Esophagus muscularis mucosa (tissue), 4 donors: ENCODE data around the gene AFF3. TPM values are rescaled to one million over a fixed set of nuclear protein-coding genes. Genes with fewer than 3 reads are reported as not detected.

ENCODE experiments used
- DNase-seq: peaks from one replicate; pipeline ENCODE4 v3.0.0-alpha.2; 2017; ENCODE audit errors: extremely low spot score
- H3K27ac ChIP-seq, 4 donors: fragments of 200-600 bp; sonication (generic); replicated peaks in 1 of 4; 1 replicate in 3 of 4; 2 replicates in 1 of 4; pipeline ENCODE4 v1.5.1; 2016 to 2019; ENCODE audit warnings: mild to moderate bottlenecking in 1 of 4
- H3K27me3 ChIP-seq, 4 donors: fragments of 200-600 bp; sonication (generic); one replicate each; pipeline versions ENCODE4 v1.5.1 to v1.6.0; 2016 to 2019
- H3K36me3 ChIP-seq, 4 donors: fragments of 200-600 bp; sonication (generic); one replicate each; pipeline ENCODE4 v1.5.1; 2016 to 2019
- H3K4me1 ChIP-seq, 4 donors: fragments of 200-600 bp; sonication (generic); one replicate each; pipeline ENCODE4 v1.5.1; 2016 to 2019
- H3K4me3 ChIP-seq, 4 donors: fragments of 200-600 bp; sonication (generic); 1 replicate in 2 of 4; 2 replicates in 2 of 4; pipeline ENCODE4 v1.5.1; 2016 to 2019; ENCODE audit warnings: mild to moderate bottlenecking in 4 of 4, moderate library complexity in 1 of 4
- H3K9me3 ChIP-seq, 4 donors: fragments of 200-600 bp; sonication (generic); 1 replicate in 3 of 4; 2 replicates in 1 of 4; pipeline ENCODE4 v1.5.1; 2016 to 2019
- CTCF ChIP-seq, 3 experiments: fragments of 200-600 bp in 2 of 3; fragments of 450-650 bp in 1 of 3; sonication (generic) in 2 of 3; IDR thresholded peaks; one replicate each; pipeline ENCODE4 v1.5.1; 2017 to 2019; ENCODE audit warnings: antibody characterized with exemption in 3 of 3, mild to moderate bottlenecking in 2 of 3, moderate library complexity in 1 of 3
- EP300 ChIP-seq: sonication (generic); formaldehyde crosslinking; IDR thresholded peaks from one replicate; pipeline ENCODE4 v1.6.1; 2017; ENCODE audit warnings: antibody characterized with exemption
- POLR2A ChIP-seq: fragments of 450-650 bp; IDR thresholded peaks from one replicate; pipeline ENCODE4 v1.6.1; 2017; ENCODE audit warnings: antibody characterized with exemption, moderate library complexity, mild to moderate bottlenecking, low read depth
- POLR2AphosphoS5 ChIP-seq, 2 donors: sonication (generic); formaldehyde crosslinking; IDR thresholded peaks; one replicate each; pipeline ENCODE4 v1.6.1; 2017; ENCODE audit warnings: antibody characterized with exemption in 2 of 2
- WGBS: methylation state at CpG from one replicate; pipeline ENCODE4 v1.1.5; 2018; 5-methylcytosine and 5-hydroxymethylcytosine counted together
- intact Hi-C: fragments of 100-400 bp; cut with DNase I; formaldehyde crosslinking; loops from one replicate; pipeline ENCODE4 v1.15.1; 2023
- total RNA-seq, 4 donors: library from RNA; depleted of rRNA; stranded (reverse); fragments of >200 nt; gene quantifications; one replicate each; pipeline versions ENCODE4 v1.1.0 to v1.2.1, GENCODE V29; 2016

Gene AFF3
- total RNA-seq, 4 donors from 2014 or later, result 36.4 to 99.5 (median 56.9) TPM

- no peak for DNase-seq
- no peaks in the 10 kb centered on the region for H3K36me3 ChIP-seq
- intact Hi-C loops, result no loop called here
- H3K27me3 ChIP-seq, result no peaks in the 10 kb centered on the region
- H3K9me3 ChIP-seq, result no peaks in the 10 kb centered on the region
- no peak overlapping the region for H3K4me3 ChIP-seq
- WGBS, result 89% methylated on average over 7 of the region's 7 CpGs
- no peak overlapping the region for H3K27ac ChIP-seq
- no peak for TF ChIP-seq POLR2A
- TF ChIP-seq POLR2AphosphoS5 (IDR thresholded peaks at IDR 0.05), result no peak
- TF ChIP-seq CTCF (IDR thresholded peaks at IDR 0.05), result no peak
- no peak for TF ChIP-seq EP300
- no peaks in the 10 kb centered on the region for H3K4me1 ChIP-seq
Observed at GRCh38 chr2:99762714-99763113, 379.7 kb downstream of the AFF3 start.

GRCh38 chr2:99757611-99758114, 384.7 kb downstream of the AFF3 start:
- Histone ChIP-seq H3K4me3 (no peak overlapping the region), H3K36me3 (no peaks in the 10 kb centered on the region), H3K4me1 (no peaks in the 10 kb centered on the region), H3K27me3 (no peaks in the 10 kb centered on the region), H3K9me3 (no peaks in the 10 kb centered on the region), H3K27ac (no peak overlapping the region)
- TF ChIP-seq POLR2A, result no peak
- TF ChIP-seq EP300, result no peak
- TF ChIP-seq CTCF (IDR thresholded peaks at IDR 0.05), result no peak
- no peak for TF ChIP-seq POLR2AphosphoS5 (IDR thresholded peaks at IDR 0.05)
- no peak for DNase-seq
- 83% methylated on average over 3 of the region's 3 CpGs for WGBS
- intact Hi-C loops, result no loop called here

GRCh38 chr2:99756059-99756458, 386.3 kb downstream of the AFF3 start:
- intact Hi-C loops, result no loop called here
- TF ChIP-seq EP300 (no peak), POLR2A (no peak), CTCF (IDR thresholded peaks at IDR 0.05) (no peak), POLR2AphosphoS5 (IDR thresholded peaks at IDR 0.05) (no peak)
- Histone ChIP-seq H3K27me3 (no peaks in the 10 kb centered on the region), H3K4me3 (no peak overlapping the region), H3K27ac (no peak overlapping the region), H3K9me3 (no peaks in the 10 kb centered on the region), H3K36me3 (no peaks in the 10 kb centered on the region), H3K4me1 (no peaks in the 10 kb centered on the region)
- WGBS, result 96% methylated on average over 1 of the region's 1 CpG
- DNase-seq, result no peak

- Histone ChIP-seq H3K36me3 (no peaks in the 10 kb centered on the region), H3K27me3 (no peaks in the 10 kb centered on the region), H3K4me1 (no peaks in the 10 kb centered on the region), H3K27ac (no peak overlapping the region), H3K9me3 (no peaks in the 10 kb centered on the region), H3K4me3 (no peak overlapping the region)
- TF ChIP-seq CTCF (IDR thresholded peaks at IDR 0.05) (no peak), EP300 (no peak), POLR2AphosphoS5 (IDR thresholded peaks at IDR 0.05) (no peak), POLR2A (no peak)
- no peak for DNase-seq
- 65% methylated on average over 4 of the region's 4 CpGs for WGBS
- intact Hi-C loops, result no loop called here
Observed at GRCh38 chr2:99754210-99754609, 388.2 kb downstream of the AFF3 start.

- no peaks in the 10 kb centered on the region for H3K36me3 ChIP-seq
- no peaks in the 10 kb centered on the region for H3K9me3 ChIP-seq
- no peak overlapping the region for H3K4me3 ChIP-seq
- H3K4me1 ChIP-seq, result no peaks in the 10 kb centered on the region
- intact Hi-C loops, result no loop called here
- no peak overlapping the region for H3K27ac ChIP-seq
- DNase-seq, result no peak
- TF ChIP-seq CTCF (IDR thresholded peaks at IDR 0.05), result no peak
- TF ChIP-seq POLR2A, result no peak
- TF ChIP-seq EP300, result no peak
- no peak for TF ChIP-seq POLR2AphosphoS5 (IDR thresholded peaks at IDR 0.05)
- 88% methylated on average over 8 of the region's 8 CpGs for WGBS
- no peaks in the 10 kb centered on the region for H3K27me3 ChIP-seq
Observed at GRCh38 chr2:99753505-99753904, 388.9 kb downstream of the AFF3 start.
